ENCODE measurements around the gene KIRREL3.
A peak's percentile ranks its signal among the peaks of the same experiment; 100 is the strongest.

Gene KIRREL3

GRCh38 chr11:126914941-126915340 lies 85.6 kb downstream of the KIRREL3 start:
- no peak for DNase-seq (ENCODE audit: low spot score)

GRCh38 chr11:126914166-126914565 lies 86.4 kb downstream of the KIRREL3 start:
- DNase-seq (ENCODE audit: low spot score), result no peak

- no peak for DNase-seq (ENCODE audit: low spot score)
Observed at GRCh38 chr11:126904520-126904919, 96.0 kb downstream of the KIRREL3 start.

GRCh38 chr11:126901783-126902182 lies 98.8 kb downstream of the KIRREL3 start:
- DNase-seq (ENCODE audit: low spot score), result no peak

GRCh38 chr11:126899961-126900748 lies 100.4 kb downstream of the KIRREL3 start:
- DNase-seq (ENCODE audit: low spot score), result no peak

GRCh38 chr11:126898802-126899201 lies 101.8 kb downstream of the KIRREL3 start:
- DNase-seq (ENCODE audit: low spot score), result no peak

- no peak for DNase-seq (ENCODE audit: low spot score)
Observed at GRCh38 chr11:126897430-126897829, 103.1 kb downstream of the KIRREL3 start.

GRCh38 chr11:126896025-126896424 lies 104.5 kb downstream of the KIRREL3 start:
- no peak for DNase-seq (ENCODE audit: low spot score)

GRCh38 chr11:126893796-126894195 lies 106.8 kb downstream of the KIRREL3 start:
- no peak for DNase-seq (ENCODE audit: low spot score)

- DNase-seq (ENCODE audit: low spot score), result no peak
Observed at GRCh38 chr11:126892756-126893155, 107.8 kb downstream of the KIRREL3 start.

GRCh38 chr11:126891556-126892217 lies 108.9 kb downstream of the KIRREL3 start:
- DNase-seq (ENCODE audit: low spot score), result peak; percentile 9

GRCh38 chr11:126890561-126890960 lies 110.0 kb downstream of the KIRREL3 start:
- no peak for DNase-seq (ENCODE audit: low spot score)

GRCh38 chr11:126888115-126888712 lies 112.4 kb downstream of the KIRREL3 start:
- DNase-seq (ENCODE audit: low spot score), result no peak

- DNase-seq (ENCODE audit: low spot score), result no peak
Observed at GRCh38 chr11:126886636-126887035, 113.9 kb downstream of the KIRREL3 start.

GRCh38 chr11:126886085-126886484 lies 114.5 kb downstream of the KIRREL3 start:
- DNase-seq (ENCODE audit: low spot score), result no peak

GRCh38 chr11:126884594-126884993 lies 116.0 kb downstream of the KIRREL3 start:
- peak; percentile 78 for DNase-seq (ENCODE audit: low spot score)

GRCh38 chr11:126884192-126884591 lies 116.4 kb downstream of the KIRREL3 start:
- no peak for DNase-seq (ENCODE audit: low spot score)

- DNase-seq (ENCODE audit: low spot score), result no peak
Observed at GRCh38 chr11:126880872-126881271, 119.7 kb downstream of the KIRREL3 start.

GRCh38 chr11:126879516-126879915 lies 121.1 kb downstream of the KIRREL3 start:
- DNase-seq (ENCODE audit: low spot score), result no peak

GRCh38 chr11:126878913-126879482 lies 121.6 kb downstream of the KIRREL3 start:
- DNase-seq (ENCODE audit: low spot score), result no peak

GRCh38 chr11:126874831-126875230 lies 125.7 kb downstream of the KIRREL3 start:
- no peak for DNase-seq (ENCODE audit: low spot score)

GRCh38 chr11:126874276-126874675 lies 126.3 kb downstream of the KIRREL3 start:
- DNase-seq (ENCODE audit: low spot score), result no peak

GRCh38 chr11:126871792-126872191 lies 128.8 kb downstream of the KIRREL3 start:
- DNase-seq (ENCODE audit: low spot score), result peak; percentile 62

Data from kidney tubule cell (primary cell).